Left ventricle myocardium superior (tissue), 1 donor: ENCODE measurements around the gene NELFE. TPM values are rescaled to one million over a fixed set of nuclear protein-coding genes. Genes with fewer than 3 reads are reported as not detected.

Experiments
- microRNA-seq: library from miRNA; unstranded; fragments of <30 nt; microRNA quantifications from one replicate; pipeline ENCODE4 v1.2.0, GENCODE V29; 2020; ENCODE audit warnings: borderline number of aligned reads
- total RNA-seq: library from RNA; stranded (reverse); fragmentation: NEBNext Ultra II Directional; extraction: Animal tissue kit (Norgen Biotek cat#: 25700); gene quantifications from one replicate; pipeline ENCODE4 v1.2.1, GENCODE V29; 2021
- donor health status: DM: no; HTN: yes; CAD: no; lungs with severe emphysema.

The NELFE gene
- total RNA-seq, 1 donor from 2014 or later = 42.0 TPM

Small RNAs within 50 kb of the gene (microRNA-seq; reads per million reads assigned to microRNA genes)
- gene MIR1236 = not detected

Other genes starting within 250 kb of the NELFE start
- gene LY6G6D, start 243.6 kb downstream of the NELFE start, total RNA-seq = not detected
- gene LY6G6C, start 237.2 kb downstream of the NELFE start, total RNA-seq = not detected
- 0.52 TPM for gene MPIG6B, start 235.6 kb downstream of the NELFE start, total RNA-seq
- 27.6 TPM for gene DDAH2, start 229.7 kb downstream of the NELFE start, total RNA-seq
- gene CLIC1, start 222.4 kb downstream of the NELFE start, total RNA-seq = 77.4 TPM
- gene MSH5, start 219.0 kb downstream of the NELFE start, total RNA-seq = 1.3 TPM
- 0.47 TPM for gene SAPCD1, start 196.3 kb downstream of the NELFE start, total RNA-seq
- 12.8 TPM for gene VWA7, start 181.6 kb downstream of the NELFE start, total RNA-seq
- gene VARS1, start 163.2 kb downstream of the NELFE start, total RNA-seq = 22.5 TPM
- 20.1 TPM for gene LSM2, start 152.0 kb downstream of the NELFE start, total RNA-seq
- 2.0 TPM for gene HSPA1L, start 143.7 kb downstream of the NELFE start, total RNA-seq
- gene HSPA1A, start 143.4 kb downstream of the NELFE start, total RNA-seq = 341 TPM
- 233 TPM for gene HSPA1B, start 131.2 kb downstream of the NELFE start, total RNA-seq
- gene NEU1, start 96.2 kb downstream of the NELFE start, total RNA-seq = 24.9 TPM
- not detected for gene SLC44A4, start 80.0 kb downstream of the NELFE start, total RNA-seq
- gene EHMT2, start 61.3 kb downstream of the NELFE start, total RNA-seq = 17.1 TPM
- gene ZBTB12, start 56.9 kb downstream of the NELFE start, total RNA-seq = 3.3 TPM
- 5.8 TPM for gene C2, start 31.3 kb downstream of the NELFE start, total RNA-seq
- 39.6 TPM for gene CFB, start 12.9 kb downstream of the NELFE start, total RNA-seq
- gene SKIC2, start 204 bp upstream of the NELFE start, total RNA-seq = 31.5 TPM
- gene DXO, start 13.2 kb upstream of the NELFE start, total RNA-seq = 11.5 TPM
- gene C4A, start 23.1 kb upstream of the NELFE start, total RNA-seq = 96.3 TPM
- gene C4B, start 55.8 kb upstream of the NELFE start, total RNA-seq = 84.0 TPM
- 0.52 TPM for gene CYP21A2, start 79.4 kb upstream of the NELFE start, total RNA-seq
- 64.1 TPM for gene TNXB, start 150.4 kb upstream of the NELFE start, total RNA-seq
- gene ATF6B, start 169.3 kb upstream of the NELFE start, total RNA-seq = 26.8 TPM
- 2.6 TPM for gene FKBPL, start 171.3 kb upstream of the NELFE start, total RNA-seq
- gene PRRT1, start 193.0 kb upstream of the NELFE start, total RNA-seq = 0.27 TPM
- 22.6 TPM for gene PPT2, start 195.2 kb upstream of the NELFE start, total RNA-seq
- gene EGFL8, start 205.6 kb upstream of the NELFE start, total RNA-seq = 7.7 TPM
- gene AGPAT1, start 217.1 kb upstream of the NELFE start, total RNA-seq = 49.7 TPM
- 94.1 TPM for gene RNF5, start 219.4 kb upstream of the NELFE start, total RNA-seq
- gene AGER, start 225.3 kb upstream of the NELFE start, total RNA-seq = 3.0 TPM
- 46.5 TPM for gene PBX2, start 231.2 kb upstream of the NELFE start, total RNA-seq
- 5.9 TPM for gene GPSM3, start 233.7 kb upstream of the NELFE start, total RNA-seq